ENCODE data around the gene PJA1.

Gene PJA1

GRCh38 chrX:69131886-69132285, 33.4 kb downstream of the PJA1 start (continued):
- TF ChIP-seq ZBTB11 (tag by site-specific recombination; conservative IDR thresholded peaks at IDR 0.05; ENCODE audit: low read depth): no peak
- TF ChIP-seq IKZF3 (tag by site-specific recombination; IDR thresholded peaks at IDR 0.05): no peak

GRCh38 chrX:69130439-69130838, 34.8 kb downstream of the PJA1 start:
- Histone ChIP-seq H3K4me1 (ENCODE audit: control insufficient read depth, insufficient read depth, low read length) (no peaks in the 10 kb centered on the region), H3K9me3 (ENCODE audit: control insufficient read depth, insufficient read depth, low read depth, low read length) (no peaks in the 10 kb centered on the region), H3K27ac (ENCODE audit: extremely low read depth, low read depth, low read length) (no peak overlapping the region), H3K36me3 (ENCODE audit: control insufficient read depth in 2 of 2, insufficient read depth in 1 of 2, low read length in 2 of 2) (no peaks in the 10 kb centered on the region), H3K4me3 (ENCODE audit: low read depth, low read length) (no peak overlapping the region)
- ChIA-PET POLR2A (interaction anchor here (0.9 kb wide), 1 partner anchor 302 kb away, joined by 3 read pairs; the partner anchor contains the start of gene EFNB1), CTCF (interaction anchor here (0.5 to 0.6 kb wide), 2 partner anchors 35 to 159 kb away, joined by 4 to 5 read pairs; partner anchors contain the start of gene PJA1)
- TF ChIP-seq ZNF518A (tag by site-specific recombination; conservative IDR thresholded peaks at IDR 0.05; ENCODE audit: low read depth): no peak
- 0 out of 2 replicates have a peak, but pooled peaks have one; percentile 21 for TF ChIP-seq ZNF398 (tag by site-specific recombination; IDR thresholded peaks at IDR 0.05)
- no peak for TF ChIP-seq KLF7 (tag by site-specific recombination; IDR thresholded peaks at IDR 0.05; ENCODE audit: borderline replicate concordance)
- no peak for TF ChIP-seq ZNF350 (tag by site-specific recombination; IDR thresholded peaks at IDR 0.05)
- no peak for TF ChIP-seq ZNF148 (tag by site-specific recombination; IDR thresholded peaks at IDR 0.05; ENCODE audit: borderline replicate concordance)
- TF ChIP-seq REST (tag by site-specific recombination; IDR thresholded peaks at IDR 0.05): no peak
- TF ChIP-seq ZSCAN4 (tag by site-specific recombination; IDR thresholded peaks at IDR 0.05): no peak
- TF ChIP-seq ZBTB49 (tag by site-specific recombination; IDR thresholded peaks at IDR 0.05; ENCODE audit: low read depth): no peak
- TF ChIP-seq TRIM28 (IDR thresholded peaks at IDR 0.05; ENCODE audit: borderline replicate concordance, low read length): no peak
- TF ChIP-seq ZNF18 (tag by site-specific recombination; IDR thresholded peaks at IDR 0.05): no peak
